Karpas-422 (cell line): Measurements from ENCODE around the gene MGRN1. TPM values are rescaled to one million over a fixed set of nuclear protein-coding genes. Genes with fewer than 3 reads are reported as not detected.

Source experiments
- DNase-seq: peaks from one replicate; pipeline ENCODE4 v3.0.0-alpha.2; 2015
- H2AFZ ChIP-seq: fragments of 200-600 bp; sonication (generic); 2 replicates; pipeline ENCODE4 v1.6.1; 2014; ENCODE audit warnings: antibody characterized with exemption, low read length, mixed read lengths
- H3K27ac ChIP-seq: fragments of 200-600 bp; sonication (generic); 2 replicates; pipeline ENCODE4 v1.5.1; 2014; ENCODE audit warnings: mild to moderate bottlenecking, low read length, moderate library complexity
- H3K27me3 ChIP-seq: fragments of 200-600 bp; sonication (generic); 2 replicates; pipeline ENCODE4 v1.6.1; 2014; ENCODE audit warnings: low read length, mixed read lengths
- H3K36me3 ChIP-seq: fragments of 200-600 bp; sonication (generic); 2 replicates; pipeline ENCODE4 v1.6.1; 2014; ENCODE audit warnings: low read length, mixed read lengths; ENCODE audit not compliant: insufficient read depth
- H3K4me1 ChIP-seq: fragments of 200-600 bp; sonication (generic); 2 replicates; pipeline ENCODE4 v1.6.1; 2014; ENCODE audit warnings: mild to moderate bottlenecking, low read length, mixed read lengths
- H3K4me2 ChIP-seq: fragments of 200-600 bp; sonication (generic); 2 replicates; pipeline ENCODE4 v1.6.1; 2014; ENCODE audit warnings: low read length, low read depth, mild to moderate bottlenecking; ENCODE audit not compliant: poor library complexity, severe bottlenecking
- H3K4me3 ChIP-seq: fragments of 200-600 bp; sonication (generic); 2 replicates; pipeline ENCODE4 v1.5.1; 2014; ENCODE audit warnings: mild to moderate bottlenecking, antibody characterized with exemption, low read length, mixed read lengths
- H3K79me2 ChIP-seq: fragments of 200-600 bp; sonication (generic); 2 replicates; pipeline ENCODE4 v1.6.1; 2014; ENCODE audit warnings: mild to moderate bottlenecking, low read length, mixed read lengths
- H3K9ac ChIP-seq: fragments of 200-600 bp; sonication (generic); 2 replicates; pipeline ENCODE4 v1.6.0; 2014; ENCODE audit warnings: low read length
- H3K9me2 ChIP-seq: fragments of 200-600 bp; sonication (generic), shearing (Covaris generic); replicated peaks from 2 replicates; pipeline ENCODE4 v1.6.0; 2014; ENCODE audit warnings: mild to moderate bottlenecking, low read length, moderate library complexity; ENCODE audit not compliant: insufficient read depth
- H3K9me3 ChIP-seq: fragments of 300-700, 200-600 bp; sonication (generic); 2 replicates; pipeline ENCODE4 v1.6.1; 2014; ENCODE audit warnings: low read length, mixed read lengths
- H4K20me1 ChIP-seq: fragments of 200-600 bp; sonication (generic); 2 replicates; pipeline ENCODE4 v1.6.1; 2014; ENCODE audit warnings: mild to moderate bottlenecking, antibody characterized with exemption, low read length, low read depth; ENCODE audit not compliant: insufficient read depth
- total RNA-seq: library from RNA; depleted of rRNA; stranded (reverse); fragments of >200 nt; shearing (Covaris generic); gene quantifications from 2 replicates; pipeline ENCODE4 v1.2.3, GENCODE V29; 2014; ENCODE audit warnings: low replicate concordance

Gene MGRN1
- total RNA-seq, 1 experiment from 2014 or later, result 23.0 TPM

DNA sequence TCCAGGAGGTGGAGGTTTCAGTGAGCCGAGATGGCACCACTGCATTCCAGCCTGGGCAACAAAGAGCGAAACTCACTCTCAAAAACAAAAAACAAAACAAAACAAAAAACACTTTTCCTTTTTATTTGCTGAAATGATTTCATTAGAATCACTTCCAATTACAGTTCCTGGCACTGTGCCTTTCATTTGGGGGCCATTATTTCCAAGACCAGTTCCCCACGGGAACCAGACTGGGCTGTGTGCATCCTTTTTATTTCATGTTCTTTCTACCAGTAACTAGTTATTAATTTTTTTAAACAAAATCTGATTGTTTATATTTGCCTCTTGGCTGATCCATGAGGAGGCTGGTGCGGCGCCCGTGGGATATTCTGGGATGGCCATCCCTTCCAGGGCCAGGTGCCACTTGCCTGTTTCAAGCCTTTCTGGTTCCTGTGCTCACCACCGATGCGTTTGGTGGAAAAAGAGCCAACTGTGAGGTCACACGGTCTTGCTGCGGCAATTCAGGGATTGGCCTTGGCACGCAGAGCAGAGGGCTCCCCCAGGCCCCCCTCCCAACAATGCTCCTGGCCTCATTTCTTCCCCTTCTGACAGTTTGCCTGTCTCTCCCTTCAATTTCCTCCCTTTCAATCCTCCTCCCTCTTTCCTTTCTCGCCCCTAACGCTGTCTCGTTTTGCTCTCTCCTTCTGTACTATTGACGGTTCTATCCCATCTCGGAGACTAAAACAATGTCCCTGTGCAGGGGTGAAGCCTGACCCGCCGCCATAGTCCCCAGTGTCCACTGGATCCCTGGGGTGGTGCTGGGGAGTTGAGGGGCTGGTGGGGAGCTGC, 23.4 kb upstream of the MGRN1 start:
- no peak for DNase-seq
- H2AFZ ChIP-seq, result no peak overlapping the region
- H3K4me3 ChIP-seq, result no peak overlapping the region
- no peak overlapping the region for H3K4me2 ChIP-seq
- no peaks in the 10 kb centered on the region for H4K20me1 ChIP-seq
- no peaks in the 10 kb centered on the region for H3K27me3 ChIP-seq
- no peaks in the 10 kb centered on the region for H3K9me2 ChIP-seq
- no peaks in the 10 kb centered on the region for H3K4me1 ChIP-seq
- H3K79me2 ChIP-seq, result no peaks in the 10 kb centered on the region
- no peak overlapping the region for H3K9ac ChIP-seq
- no peaks in the 10 kb centered on the region for H3K36me3 ChIP-seq
- H3K27ac ChIP-seq, result no peak overlapping the region
- no peaks in the 10 kb centered on the region for H3K9me3 ChIP-seq

DNA sequence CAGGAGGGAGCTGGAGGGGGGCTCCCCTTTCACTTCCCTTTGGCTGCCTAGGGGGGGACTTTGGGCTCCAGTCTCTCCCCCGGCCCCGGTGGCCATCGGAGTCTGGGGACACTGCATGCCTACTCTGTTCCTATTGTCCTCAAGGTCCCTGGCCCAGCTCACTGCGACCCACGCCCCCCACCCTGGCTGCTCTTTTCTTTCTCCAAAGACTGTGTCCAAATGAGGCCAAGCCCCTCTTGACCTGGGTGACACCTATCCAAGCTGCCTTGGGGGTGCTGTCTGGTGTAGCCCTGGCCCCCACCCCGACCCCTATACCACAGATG, 22.8 kb upstream of the MGRN1 start:
- no peaks in the 10 kb centered on the region for H3K9me3 ChIP-seq
- H3K79me2 ChIP-seq, result no peaks in the 10 kb centered on the region
- H3K36me3 ChIP-seq, result no peaks in the 10 kb centered on the region
- no peaks in the 10 kb centered on the region for H3K4me1 ChIP-seq
- no peaks in the 10 kb centered on the region; the same call in 1 of the 2 replicates for H4K20me1 ChIP-seq
- H2AFZ ChIP-seq, result no peak overlapping the region
- no peaks in the 10 kb centered on the region for H3K9me2 ChIP-seq
- no peak overlapping the region for H3K4me3 ChIP-seq
- no peak overlapping the region for H3K4me2 ChIP-seq
- no peaks in the 10 kb centered on the region for H3K27me3 ChIP-seq
- no peak for DNase-seq
- no peak overlapping the region for H3K9ac ChIP-seq
- H3K27ac ChIP-seq, result no peak overlapping the region

DNA sequence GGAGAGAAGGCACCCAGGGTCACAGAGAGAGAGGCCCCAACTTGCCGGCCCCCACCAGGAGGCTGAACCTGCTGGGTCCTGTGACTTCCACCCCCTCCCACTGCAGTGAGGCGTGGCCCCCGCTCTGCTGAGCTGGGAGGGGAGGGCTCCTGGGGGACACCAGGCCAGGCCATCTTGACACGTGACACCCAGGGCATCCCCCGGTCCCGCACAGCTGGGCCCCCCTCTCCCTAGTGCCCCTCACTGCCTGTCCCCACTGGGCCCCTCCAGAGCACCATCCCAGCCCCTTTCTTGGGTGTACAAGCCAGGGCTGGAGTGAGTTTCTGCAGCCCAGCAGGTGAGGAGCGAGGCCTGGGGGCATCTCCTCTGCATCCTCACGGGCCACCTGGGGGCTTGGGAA, 22.3 kb upstream of the MGRN1 start:
- H3K4me1 ChIP-seq, result no peaks in the 10 kb centered on the region
- no peaks in the 10 kb centered on the region for H3K79me2 ChIP-seq
- H3K4me2 ChIP-seq, result no peak overlapping the region
- H3K27ac ChIP-seq, result no peak overlapping the region
- H3K27me3 ChIP-seq, result no peaks in the 10 kb centered on the region
- H3K9ac ChIP-seq, result no peak overlapping the region
- no peak overlapping the region for H2AFZ ChIP-seq
- no peak for DNase-seq
- no peaks in the 10 kb centered on the region for H3K36me3 ChIP-seq
- H3K4me3 ChIP-seq, result no peak overlapping the region
- no peaks in the 10 kb centered on the region; the same call in 1 of the 2 replicates for H4K20me1 ChIP-seq
- H3K9me2 ChIP-seq, result no peaks in the 10 kb centered on the region
- no peaks in the 10 kb centered on the region for H3K9me3 ChIP-seq

GRCh38 chr16:4603624-4604170, 20.9 kb upstream of the MGRN1 start:
- Histone ChIP-seq H3K9me2 (no peaks in the 10 kb centered on the region), H3K27me3 (no peaks in the 10 kb centered on the region), H3K9ac (no peak overlapping the region), H3K79me2 (no peaks in the 10 kb centered on the region), H3K4me3 (no peak overlapping the region), H3K4me1 (no peaks in the 10 kb centered on the region), H3K4me2 (no peak overlapping the region), H2AFZ (no peak overlapping the region), H4K20me1 (no peaks in the 10 kb centered on the region; the same call in 1 of the 2 replicates), H3K27ac (no peak overlapping the region), H3K9me3 (no peaks in the 10 kb centered on the region), H3K36me3 (no peaks in the 10 kb centered on the region)
- no peak for DNase-seq

DNA sequence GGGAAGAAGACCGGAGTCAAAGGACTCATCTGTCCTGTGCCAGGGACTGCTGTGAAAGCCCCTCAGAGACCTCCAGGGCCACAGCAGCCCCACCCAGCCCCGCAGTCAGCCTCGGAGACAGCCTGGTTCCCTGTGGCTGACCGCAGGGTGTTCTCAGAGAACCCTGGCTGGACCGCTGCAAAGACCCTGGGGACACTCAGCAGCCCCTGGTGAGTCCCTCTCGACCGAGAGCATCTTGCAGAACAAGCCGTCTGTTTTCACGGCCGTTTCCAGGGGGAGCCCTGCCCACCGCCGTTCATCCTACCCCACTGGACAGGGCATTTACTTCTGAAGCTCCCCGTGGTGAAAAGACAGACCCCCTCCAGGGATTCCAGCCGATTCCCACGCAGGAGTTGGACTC, 20.2 kb upstream of the MGRN1 start:
- no peaks in the 10 kb centered on the region for H3K9me3 ChIP-seq
- no peaks in the 10 kb centered on the region for H3K79me2 ChIP-seq
- H3K9ac ChIP-seq, result no peak overlapping the region
- H3K4me2 ChIP-seq, result no peak overlapping the region
- H3K27ac ChIP-seq, result no peak overlapping the region
- H3K4me1 ChIP-seq, result no peaks in the 10 kb centered on the region
- H2AFZ ChIP-seq, result no peak overlapping the region
- no peaks in the 10 kb centered on the region for H3K27me3 ChIP-seq
- no peaks in the 10 kb centered on the region; the same call in 1 of the 2 replicates for H4K20me1 ChIP-seq
- no peak overlapping the region for H3K4me3 ChIP-seq
- H3K36me3 ChIP-seq, result no peaks in the 10 kb centered on the region
- no peaks in the 10 kb centered on the region for H3K9me2 ChIP-seq
- DNase-seq, result no peak

DNA sequence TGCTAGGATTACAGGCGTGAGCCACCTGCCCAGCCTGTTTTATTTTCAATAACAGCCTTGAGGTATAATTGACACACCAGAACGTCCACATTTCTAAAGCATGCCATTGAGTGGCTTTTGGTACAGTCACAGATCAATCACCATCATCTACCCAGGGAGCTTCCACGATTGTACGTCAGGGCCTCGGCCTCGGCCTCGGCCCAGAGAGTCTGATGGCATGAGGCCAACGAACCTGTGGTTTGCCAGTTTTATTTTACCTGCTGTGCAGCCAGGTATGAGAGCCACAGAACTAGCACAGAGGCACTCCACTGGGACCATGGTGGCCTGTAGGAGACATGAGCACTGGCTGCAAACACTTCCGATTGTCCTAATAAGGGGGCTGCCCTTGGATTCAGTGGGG, 18.3 kb upstream of the MGRN1 start:
- no peaks in the 10 kb centered on the region for H3K9me3 ChIP-seq
- H3K27me3 ChIP-seq, result no peaks in the 10 kb centered on the region
- no peak overlapping the region for H3K9ac ChIP-seq
- H3K4me3 ChIP-seq, result no peak overlapping the region
- H3K36me3 ChIP-seq, result no peaks in the 10 kb centered on the region
- no peak overlapping the region for H2AFZ ChIP-seq
- no peak for DNase-seq
- H4K20me1 ChIP-seq, result peaks cover 14% of the 10 kb centered on the region; the same call in 1 of the 2 replicates
- no peaks in the 10 kb centered on the region for H3K4me1 ChIP-seq
- H3K79me2 ChIP-seq, result peaks cover 7% of the 10 kb centered on the region; the same call in 1 of the 2 replicates
- H3K27ac ChIP-seq, result no peak overlapping the region
- H3K4me2 ChIP-seq, result no peak overlapping the region
- H3K9me2 ChIP-seq, result no peaks in the 10 kb centered on the region

GRCh38 chr16:4607841-4608703, 16.6 kb upstream of the MGRN1 start:
- Histone ChIP-seq H3K9ac (no peak overlapping the region), H3K9me3 (no peaks in the 10 kb centered on the region), H3K9me2 (no peaks in the 10 kb centered on the region), H3K79me2 (peaks cover 24% of the 10 kb centered on the region), H3K36me3 (no peaks in the 10 kb centered on the region), H2AFZ (no peak overlapping the region), H3K4me1 (peaks cover 7% of the 10 kb centered on the region), H3K27me3 (no peaks in the 10 kb centered on the region), H4K20me1 (peaks cover 29% of the 10 kb centered on the region; the same call in 1 of the 2 replicates), H3K4me2 (no peak overlapping the region), H3K4me3 (no peak overlapping the region), H3K27ac (no peak overlapping the region)
- no peak for DNase-seq

DNA sequence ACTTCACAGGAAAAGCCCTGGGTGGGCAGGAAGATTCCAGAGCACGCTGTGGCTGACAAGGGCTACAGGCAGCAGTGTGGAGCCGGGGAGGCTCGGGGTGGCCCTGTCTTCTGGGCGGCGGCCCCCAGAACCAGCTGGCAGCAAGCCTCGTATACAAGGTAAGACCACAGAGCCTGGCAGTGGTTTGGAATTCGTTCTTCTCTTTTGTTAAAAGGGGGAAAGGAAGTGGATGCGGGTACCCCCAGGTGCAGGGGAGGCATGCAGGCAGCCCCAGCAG, 16.0 kb upstream of the MGRN1 start:
- no peak for DNase-seq
- no peak overlapping the region for H3K4me3 ChIP-seq
- no peaks in the 10 kb centered on the region for H3K36me3 ChIP-seq
- no peak overlapping the region for H2AFZ ChIP-seq
- H3K9ac ChIP-seq, result no peak overlapping the region
- no peak overlapping the region for H3K4me2 ChIP-seq
- H3K27me3 ChIP-seq, result no peaks in the 10 kb centered on the region
- no peaks in the 10 kb centered on the region for H3K9me2 ChIP-seq
- peaks cover 13% of the 10 kb centered on the region for H3K4me1 ChIP-seq
- H3K79me2 ChIP-seq, result peaks cover 30% of the 10 kb centered on the region
- H4K20me1 ChIP-seq, result peaks cover 35% of the 10 kb centered on the region; the same call in 1 of the 2 replicates
- no peak overlapping the region for H3K27ac ChIP-seq
- no peaks in the 10 kb centered on the region for H3K9me3 ChIP-seq
